Keratinocyte (primary cell): ENCODE results near the gene CCDC171.

Experiments used
- CTCF ChIP-seq, 3 experiments: IDR thresholded peaks in 1 of 3; conservative IDR thresholded peaks in 1 of 3; optimal IDR thresholded peaks in 1 of 3; 2 replicates in 2 of 3; 3 replicates in 1 of 3; pipeline versions ENCODE3 to v1.5.1; 2011; ENCODE audit warnings: low read length in 3 of 3, mild to moderate bottlenecking in 3 of 3, moderate library complexity in 2 of 3, control low read depth in 1 of 3, inconsistent platforms in 1 of 3; ENCODE audit not compliant: insufficient read depth in 2 of 3; ENCODE audit errors: extremely low read depth in 1 of 3
- EZH2 ChIP-seq: IDR thresholded peaks from one replicate; pipeline ENCODE4 v1.6.1; 2012; ENCODE audit warnings: inconsistent platforms, mild to moderate bottlenecking, low read length, moderate library complexity

- TF ChIP-seq CTCF (optimal IDR thresholded peaks at IDR 0.05 in 1 of 3, IDR thresholded peaks at IDR 0.05 in 1 of 3, conservative IDR thresholded peaks at IDR 0.05 in 1 of 3; ENCODE audit: extremely low read depth in 1 of 3, insufficient read depth in 2 of 3, low read length in 3 of 3) = no peak
- no peak for TF ChIP-seq EZH2
Observed at GRCh38 chr9:15592317-15592716, 39.5 kb downstream of the CCDC171 start.
